ENCODE results near the gene DGKB.

DNA sequence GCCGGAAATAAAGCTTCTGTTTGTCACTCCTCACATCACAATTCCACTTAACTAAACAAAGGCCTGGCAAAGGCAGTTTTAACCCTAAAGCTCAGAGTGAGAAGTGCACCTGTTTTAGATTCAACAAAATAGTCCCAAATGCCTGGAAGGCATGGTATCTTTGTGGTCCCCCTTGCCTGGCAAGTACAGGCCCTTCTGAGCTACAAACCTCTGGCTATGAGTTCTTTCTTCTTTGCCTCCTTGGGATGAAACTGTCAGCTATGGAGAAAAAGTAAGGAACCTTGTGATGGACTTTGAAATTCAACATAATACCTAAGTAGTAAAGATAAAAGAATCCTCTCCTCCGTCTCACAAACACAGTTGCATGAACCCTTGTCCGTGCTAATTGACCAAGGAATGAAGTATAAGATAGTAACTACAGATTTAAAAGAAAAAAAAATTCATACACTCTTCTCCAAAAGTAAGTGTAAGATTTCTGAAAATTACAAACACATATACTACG, 668.6 kb downstream of the DGKB start:
- TF ChIP-seq, protein P1, sequence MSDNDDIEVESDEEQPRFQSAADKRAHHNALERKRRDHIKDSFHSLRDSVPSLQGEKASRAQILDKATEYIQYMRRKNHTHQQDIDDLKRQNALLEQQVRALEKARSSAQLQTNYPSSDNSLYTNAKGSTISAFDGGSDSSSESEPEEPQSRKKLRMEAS (IDR thresholded peaks at IDR 0.05), result no peak
- no peak for TF ChIP-seq BHLHE40 (IDR thresholded peaks at IDR 0.05; ENCODE audit: low read depth, low read length)
- TF ChIP-seq, protein P2, sequence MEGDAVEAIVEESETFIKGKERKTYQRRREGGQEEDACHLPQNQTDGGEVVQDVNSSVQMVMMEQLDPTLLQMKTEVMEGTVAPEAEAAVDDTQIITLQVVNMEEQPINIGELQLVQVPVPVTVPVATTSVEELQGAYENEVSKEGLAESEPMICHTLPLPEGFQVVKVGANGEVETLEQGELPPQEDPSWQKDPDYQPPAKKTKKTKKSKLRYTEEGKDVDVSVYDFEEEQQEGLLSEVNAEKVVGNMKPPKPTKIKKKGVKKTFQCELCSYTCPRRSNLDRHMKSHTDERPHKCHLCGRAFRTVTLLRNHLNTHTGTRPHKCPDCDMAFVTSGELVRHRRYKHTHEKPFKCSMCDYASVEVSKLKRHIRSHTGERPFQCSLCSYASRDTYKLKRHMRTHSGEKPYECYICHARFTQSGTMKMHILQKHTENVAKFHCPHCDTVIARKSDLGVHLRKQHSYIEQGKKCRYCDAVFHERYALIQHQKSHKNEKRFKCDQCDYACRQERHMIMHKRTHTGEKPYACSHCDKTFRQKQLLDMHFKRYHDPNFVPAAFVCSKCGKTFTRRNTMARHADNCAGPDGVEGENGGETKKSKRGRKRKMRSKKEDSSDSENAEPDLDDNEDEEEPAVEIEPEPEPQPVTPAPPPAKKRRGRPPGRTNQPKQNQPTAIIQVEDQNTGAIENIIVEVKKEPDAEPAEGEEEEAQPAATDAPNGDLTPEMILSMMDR (IDR thresholded peaks at IDR 0.05), result no peak
- TF ChIP-seq POLR2A (IDR thresholded peaks at IDR 0.05; ENCODE audit: low read length), result no peak
- no peak for TF ChIP-seq RAD21 (conservative IDR thresholded peaks at IDR 0.05 in 1 of 2, IDR thresholded peaks at IDR 0.05 in 1 of 2)
- no peak for TF ChIP-seq JUNB (IDR thresholded peaks at IDR 0.05)

Data from A549 (cell line).